ENCODE measurements around the gene ZDHHC14. TPM values are rescaled to one million over a fixed set of nuclear protein-coding genes. Genes with fewer than 3 reads are reported as not detected.

Gene ZDHHC14
- total RNA-seq, 1 experiment from 2014 or later = 3.2 TPM

DNA sequence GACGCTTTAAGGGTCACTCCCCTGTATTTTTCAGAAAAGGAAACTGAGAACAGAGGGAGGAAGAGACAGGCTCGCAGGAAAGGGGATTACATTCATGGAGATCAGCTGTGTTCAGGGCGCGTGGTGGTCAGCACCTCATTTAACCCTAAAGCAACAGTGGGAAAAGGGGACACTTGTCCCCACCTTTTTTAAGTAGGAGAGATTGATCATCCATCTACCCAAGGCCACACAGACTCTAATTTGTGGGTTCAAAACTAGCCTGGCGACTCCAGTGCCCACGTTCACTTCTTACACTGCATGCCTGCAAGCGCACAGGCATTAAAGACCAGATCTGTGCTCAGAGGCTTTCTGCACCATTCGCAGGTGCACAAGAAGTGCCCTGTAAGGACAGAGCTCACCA is 274.1 kb downstream of the ZDHHC14 start:
- ChIA-PET POLR2A (no interaction called here), CTCF (interaction anchor here (0.8 to 1.8 kb wide), 2 partner anchors 12 to 321 kb away, joined by 3 to 10 read pairs; no protein-coding TSS in a partner anchor)
- Mint-ChIP-seq H3K27ac (ENCODE audit: low read depth, unreplicated experiment) (no peak overlapping the region), H3K4me3 (ENCODE audit: unreplicated experiment) (no peak overlapping the region), H3K27me3 (ENCODE audit: insufficient read depth, unreplicated experiment) (no peaks in the 10 kb centered on the region), H3K9me3 (ENCODE audit: unreplicated experiment) (no peaks in the 10 kb centered on the region), H3K4me1 (ENCODE audit: insufficient read depth, unreplicated experiment) (no peaks in the 10 kb centered on the region), H3K36me3 (ENCODE audit: insufficient read depth, unreplicated experiment) (no peaks in the 10 kb centered on the region)
- intact Hi-C loops (cut with micrococcal nuclease) = no loop called here
- no peak for TF ChIP-seq CTCF (IDR thresholded peaks at IDR 0.05; ENCODE audit: unreplicated experiment)
- DNase-seq (ENCODE audit: unreplicated experiment) = no peak
- no TSS peak for BruUV-seq (replicated peaks)

- no peak for TF ChIP-seq CTCF (IDR thresholded peaks at IDR 0.05; ENCODE audit: unreplicated experiment)
- ChIA-PET CTCF (interaction anchor here (0.6 to 0.9 kb wide), 3 partner anchors 10 to 100 kb away, joined by 3 to 4 read pairs (median 3); no protein-coding TSS in a partner anchor), POLR2A (no interaction called here)
These were observed 275.5 kb downstream of the ZDHHC14 start for GRCh38 chr6:157656437-157656997.

GRCh38 chr6:157657754-157658153 is 276.8 kb downstream of the ZDHHC14 start:
- Mint-ChIP-seq H3K4me1 (ENCODE audit: insufficient read depth, unreplicated experiment) (no peaks in the 10 kb centered on the region), H3K36me3 (ENCODE audit: insufficient read depth, unreplicated experiment) (no peaks in the 10 kb centered on the region), H3K27ac (ENCODE audit: low read depth, unreplicated experiment) (no peak overlapping the region), H3K9me3 (ENCODE audit: unreplicated experiment) (no peaks in the 10 kb centered on the region), H3K4me3 (ENCODE audit: unreplicated experiment) (no peak overlapping the region), H3K27me3 (ENCODE audit: insufficient read depth, unreplicated experiment) (no peaks in the 10 kb centered on the region)
- DNase-seq (ENCODE audit: unreplicated experiment) = no peak
- intact Hi-C loops (cut with micrococcal nuclease) = no loop called here
- CTCF ChIA-PET = interaction anchor here (0.6 to 0.9 kb wide), 4 partner anchors 98 to 1175 kb away, joined by 3 to 4 read pairs (median 3); no protein-coding TSS in a partner anchor
- no peak for TF ChIP-seq CTCF (IDR thresholded peaks at IDR 0.05; ENCODE audit: unreplicated experiment)
- no TSS peak for BruUV-seq (replicated peaks)
- POLR2A ChIA-PET = interaction anchor here (1.0 kb wide), 1 partner anchor 335 kb away, joined by 3 read pairs; no protein-coding TSS in a partner anchor

More at GRCh38 chr6:157656437-157656997, 275.5 kb downstream of the ZDHHC14 start:
- intact Hi-C loops (cut with micrococcal nuclease) = no loop called here
- no peaks in the 10 kb centered on the region for H3K27me3 Mint-ChIP-seq (ENCODE audit: insufficient read depth, unreplicated experiment)
- no peaks in the 10 kb centered on the region for H3K4me1 Mint-ChIP-seq (ENCODE audit: insufficient read depth, unreplicated experiment)
- H3K27ac Mint-ChIP-seq (ENCODE audit: low read depth, unreplicated experiment) = no peak overlapping the region
- no peaks in the 10 kb centered on the region for H3K9me3 Mint-ChIP-seq (ENCODE audit: unreplicated experiment)
- no peak overlapping the region for H3K4me3 Mint-ChIP-seq (ENCODE audit: unreplicated experiment)
- peak; percentile 6 for DNase-seq (ENCODE audit: unreplicated experiment)
- H3K36me3 Mint-ChIP-seq (ENCODE audit: insufficient read depth, unreplicated experiment) = no peaks in the 10 kb centered on the region
- BruUV-seq (replicated peaks) = no TSS peak

- H3K27me3 Mint-ChIP-seq (ENCODE audit: insufficient read depth, unreplicated experiment) = no peaks in the 10 kb centered on the region
- no peaks in the 10 kb centered on the region for H3K36me3 Mint-ChIP-seq (ENCODE audit: insufficient read depth, unreplicated experiment)
- no peak for TF ChIP-seq CTCF (IDR thresholded peaks at IDR 0.05; ENCODE audit: unreplicated experiment)
- intact Hi-C loops (cut with micrococcal nuclease) = no loop called here
- H3K4me3 Mint-ChIP-seq (ENCODE audit: unreplicated experiment) = no peak overlapping the region
- H3K9me3 Mint-ChIP-seq (ENCODE audit: unreplicated experiment) = no peaks in the 10 kb centered on the region
- CTCF ChIA-PET = interaction anchor here (0.6 to 1.3 kb wide), 4 partner anchors 12 to 1174 kb away, joined by 3 to 4 read pairs (median 3); no protein-coding TSS in a partner anchor
- H3K27ac Mint-ChIP-seq (ENCODE audit: low read depth, unreplicated experiment) = no peak overlapping the region
- no peaks in the 10 kb centered on the region for H3K4me1 Mint-ChIP-seq (ENCODE audit: insufficient read depth, unreplicated experiment)
- POLR2A ChIA-PET = interaction anchor here (1.0 kb wide), 1 partner anchor 336 kb away, joined by 3 read pairs; no protein-coding TSS in a partner anchor
- DNase-seq (ENCODE audit: unreplicated experiment) = no peak
- no TSS peak for BruUV-seq (replicated peaks)
These were observed 277.3 kb downstream of the ZDHHC14 start for GRCh38 chr6:157658301-157658700.

Measured in MCF 10A (cell line).